RKO (cell line): ENCODE measurements around the gene AOPEP.

Experiments
- DNase-seq: peaks from one replicate; pipeline ENCODE4 v3.0.0-alpha.2; 2016; ENCODE audit warnings: low spot score

The AOPEP gene

DNA sequence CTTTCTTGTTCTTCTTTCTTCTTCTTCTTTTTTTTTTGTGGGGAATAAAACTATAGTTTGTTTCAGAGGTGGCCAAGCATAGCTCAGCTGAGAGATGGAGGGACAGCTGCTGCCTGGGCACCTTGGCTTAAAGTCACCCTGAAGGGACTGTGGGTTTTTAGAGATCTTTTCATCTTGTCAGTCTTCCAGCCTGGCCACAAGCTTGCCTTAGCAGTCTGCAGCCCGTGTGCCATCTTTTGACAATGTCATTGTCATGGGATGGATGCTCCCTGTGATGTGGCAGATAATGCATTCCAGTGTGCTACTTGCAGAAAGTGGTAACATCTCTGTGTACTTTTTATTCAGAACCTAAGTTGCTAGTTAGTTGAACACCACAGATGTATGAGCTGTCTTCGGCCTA lies 310.2 kb downstream of the AOPEP start:
- no peak for DNase-seq

- DNase-seq = no peak
Measured at GRCh38 chr9:95037789-95038521, 311.5 kb downstream of the AOPEP start.

DNA sequence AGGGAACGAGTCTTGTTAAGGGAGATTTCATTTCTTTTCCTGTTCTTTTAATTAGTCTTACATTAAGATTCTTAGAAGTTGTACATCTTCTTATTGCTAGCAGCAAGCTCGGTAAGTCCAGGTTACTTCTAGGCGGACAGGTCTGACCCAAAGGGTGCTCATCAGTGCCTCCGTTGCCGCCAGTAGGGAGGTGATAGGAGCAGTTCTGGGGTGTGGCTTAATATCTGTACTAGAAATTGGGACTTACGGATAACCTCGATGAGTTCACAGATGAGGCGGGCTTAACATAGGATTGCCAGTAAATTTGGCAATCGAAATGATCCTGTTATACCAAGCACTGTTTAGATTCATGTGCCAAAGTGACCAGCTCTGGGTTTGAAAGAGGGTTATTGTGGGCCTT lies 312.2 kb downstream of the AOPEP start:
- DNase-seq = no peak

DNA sequence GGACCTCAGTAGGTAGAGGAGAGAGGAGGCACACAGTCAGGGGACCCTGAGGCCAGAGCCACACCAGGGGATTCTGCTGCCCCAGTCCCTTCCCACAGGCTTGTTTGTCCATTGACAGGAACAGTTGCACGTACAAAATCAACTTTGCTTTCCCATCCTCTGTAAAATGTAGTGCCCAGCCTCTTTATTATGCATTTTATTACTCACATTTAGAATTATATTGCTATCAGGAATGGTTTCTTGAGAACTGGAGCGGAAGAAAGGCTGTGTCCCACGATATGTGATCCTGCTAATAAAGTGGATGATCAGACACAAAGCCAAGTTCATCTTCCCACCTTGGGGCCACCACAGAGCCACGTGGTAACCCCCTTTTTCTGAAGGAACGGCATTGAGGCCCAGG lies 313.6 kb downstream of the AOPEP start:
- DNase-seq = no peak

GRCh38 chr9:95043826-95044225 lies 317.3 kb downstream of the AOPEP start:
- no peak for DNase-seq

DNA sequence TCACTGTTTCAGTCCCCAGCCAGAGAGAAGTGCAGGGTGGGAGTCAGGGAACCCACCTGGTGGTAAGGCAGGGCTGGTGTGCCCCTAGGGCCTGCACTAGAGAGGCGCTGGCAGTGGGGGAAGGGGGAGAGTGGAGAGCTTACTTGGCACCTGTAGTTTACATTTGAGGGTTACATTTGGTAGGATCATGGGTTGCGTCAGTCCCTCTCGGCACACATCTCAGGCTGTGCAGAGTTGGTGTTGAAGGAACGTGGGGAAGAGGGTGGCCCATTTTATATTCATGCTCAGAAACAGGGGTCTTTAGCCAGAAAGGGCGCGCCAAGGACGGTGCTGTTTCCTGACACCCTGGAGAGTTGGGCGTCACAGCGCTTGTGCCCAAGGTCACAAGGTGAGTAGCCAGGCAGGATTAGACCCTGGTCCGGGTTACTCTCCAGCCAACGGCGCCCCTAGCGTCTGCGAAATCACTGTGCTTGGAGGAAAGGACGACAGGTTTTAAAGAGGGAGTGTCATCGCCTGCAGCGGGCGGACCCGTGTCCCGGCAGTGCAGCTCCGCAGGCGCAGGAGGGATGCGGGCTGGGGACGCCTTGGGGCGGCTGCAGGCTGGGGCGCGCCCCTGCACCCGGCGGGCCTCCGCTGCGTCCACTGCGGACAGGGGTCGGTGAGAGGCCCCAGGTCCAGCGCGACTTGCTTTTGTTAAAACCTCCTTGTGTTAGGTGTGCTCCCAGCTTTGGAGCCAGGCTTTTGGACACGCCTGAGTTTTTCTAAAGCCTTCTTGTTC lies 318.4 kb downstream of the AOPEP start:
- no peak for DNase-seq

- DNase-seq = no peak
Measured at GRCh38 chr9:95045751-95046150, 319.3 kb downstream of the AOPEP start.

- no peak for DNase-seq
Measured at GRCh38 chr9:95047452-95048224, 321.1 kb downstream of the AOPEP start.

- peak; percentile 67 for DNase-seq
Measured at GRCh38 chr9:95048225-95049087, 322.0 kb downstream of the AOPEP start.

DNA sequence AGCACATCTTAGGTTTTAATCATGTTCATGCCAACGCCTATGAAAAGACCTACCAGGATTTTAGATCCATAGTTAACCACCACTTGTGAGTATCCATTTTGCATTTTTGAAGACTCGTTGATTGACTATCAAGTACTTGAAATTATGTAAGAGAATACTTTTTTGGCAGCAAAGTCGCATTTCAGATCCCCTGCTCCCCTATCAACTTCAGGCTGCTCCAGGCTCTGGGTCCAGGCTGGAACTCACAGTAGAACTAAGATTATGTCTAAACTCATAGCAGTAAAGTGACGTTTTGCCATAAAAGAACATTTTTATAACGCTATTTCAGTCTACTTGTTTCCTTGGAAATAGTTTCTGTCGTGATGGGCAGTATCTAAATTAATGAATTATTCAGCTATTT lies 323.3 kb downstream of the AOPEP start:
- DNase-seq = peak; percentile 18

- no peak for DNase-seq
Measured at GRCh38 chr9:95053611-95054570, 327.4 kb downstream of the AOPEP start.

- no peak for DNase-seq
Measured at GRCh38 chr9:95055334-95055850, 328.9 kb downstream of the AOPEP start.

DNA sequence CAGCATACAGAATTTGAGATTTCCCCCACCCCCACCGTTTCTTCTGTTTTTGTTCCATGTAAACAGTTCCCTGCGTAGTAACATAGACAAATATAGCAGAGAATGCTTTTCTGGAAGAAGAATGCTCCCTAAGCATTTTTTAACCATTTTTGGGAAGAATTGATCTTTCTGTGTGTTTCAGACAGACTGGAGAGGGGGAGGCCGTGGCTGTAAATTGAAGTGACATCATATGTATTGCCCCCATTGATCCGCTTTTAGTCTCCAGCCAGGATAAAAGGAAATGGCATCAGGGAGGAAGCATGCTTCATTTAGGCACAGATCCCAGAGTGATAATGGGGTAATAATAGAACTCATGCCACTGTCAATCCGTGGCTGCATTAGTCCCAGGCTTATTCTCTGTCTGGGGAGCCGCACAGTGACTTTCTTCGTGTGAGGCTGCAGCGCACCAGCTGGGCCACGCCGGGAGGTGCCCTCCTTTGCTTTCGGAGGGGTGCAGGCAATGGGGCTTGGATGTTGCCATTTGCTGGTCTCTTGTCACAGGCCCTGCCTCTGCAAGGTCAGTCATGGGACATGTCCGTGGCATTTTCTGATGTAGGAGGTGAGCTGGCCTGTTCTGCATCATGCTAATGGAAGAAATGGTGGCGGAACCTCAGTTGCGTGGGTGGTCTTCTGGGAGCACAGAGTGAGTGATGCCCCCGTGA lies 329.5 kb downstream of the AOPEP start:
- DNase-seq = no peak

DNA sequence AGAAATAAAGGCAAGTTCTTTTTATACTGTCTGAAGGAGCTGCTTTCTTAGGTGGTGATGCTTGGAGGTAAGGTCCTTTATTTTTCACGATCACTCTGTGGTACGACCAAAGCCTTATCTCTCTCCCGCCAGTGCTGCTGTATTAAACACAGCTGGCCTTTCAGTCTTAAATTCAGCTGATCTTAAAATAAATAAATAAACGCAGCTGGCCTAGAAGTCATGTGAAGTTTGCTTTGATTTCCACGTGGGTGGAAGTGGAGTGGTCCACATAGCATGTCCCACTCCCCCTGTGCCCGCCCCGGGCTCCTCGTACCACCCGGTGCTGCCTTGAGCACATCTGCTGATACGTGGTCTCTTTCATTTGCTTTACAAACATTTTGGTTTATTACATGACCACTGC lies 330.6 kb downstream of the AOPEP start:
- DNase-seq = no peak

- no peak for DNase-seq
Measured at GRCh38 chr9:95058121-95058785, 331.8 kb downstream of the AOPEP start.

GRCh38 chr9:95058795-95059386 lies 332.4 kb downstream of the AOPEP start:
- no peak for DNase-seq

GRCh38 chr9:95060234-95060633 lies 333.7 kb downstream of the AOPEP start:
- no peak for DNase-seq

GRCh38 chr9:95060916-95061315 lies 334.4 kb downstream of the AOPEP start:
- no peak for DNase-seq
